Endothelial cell of umbilical vein (primary cell): ENCODE data around the gene NR2E1.

ENCODE experiments used
- EZH2 ChIP-seq: IDR thresholded peaks from 2 replicates; pipeline ENCODE4 v1.6.1; 2012; ENCODE audit warnings: borderline replicate concordance, low read depth, mild to moderate bottlenecking, moderate library complexity, low read length, inconsistent platforms; ENCODE audit not compliant: severe bottlenecking
- JUN ChIP-seq: IDR thresholded peaks from 2 replicates; pipeline ENCODE4 v1.6.1; 2011; ENCODE audit warnings: borderline replicate concordance, low read depth; ENCODE audit not compliant: insufficient read length, insufficient read depth
- POLR2A ChIP-seq: IDR thresholded peaks from 2 replicates; pipeline ENCODE4 v1.6.1; 2012; ENCODE audit warnings: low read depth, mild to moderate bottlenecking, control low read depth, low read length
- POLR2AphosphoS5 ChIP-seq: IDR thresholded peaks from 2 replicates; pipeline ENCODE4 v1.6.1; 2012; ENCODE audit warnings: low read depth, mild to moderate bottlenecking, control low read depth, low read length, moderate library complexity; ENCODE audit not compliant: insufficient read depth
- TF ChIP-seq, protein P1 (sequence below), 2 donors: IDR thresholded peaks; 1 replicate in 1 of 2; 2 replicates in 1 of 2; pipeline ENCODE4 v1.5.1; 2011; ENCODE audit warnings: low read length in 2 of 2, mild to moderate bottlenecking in 2 of 2, moderate library complexity in 2 of 2, control low read depth in 1 of 2, inconsistent platforms in 1 of 2, low read depth in 1 of 2; ENCODE audit not compliant: insufficient read depth in 1 of 2; ENCODE audit errors: extremely low read depth in 1 of 2
- TF ChIP-seq, protein P2 (sequence below): IDR thresholded peaks from 2 replicates; pipeline ENCODE4 v1.6.1; 2011; ENCODE audit not compliant: insufficient read depth, insufficient read length

DNA sequence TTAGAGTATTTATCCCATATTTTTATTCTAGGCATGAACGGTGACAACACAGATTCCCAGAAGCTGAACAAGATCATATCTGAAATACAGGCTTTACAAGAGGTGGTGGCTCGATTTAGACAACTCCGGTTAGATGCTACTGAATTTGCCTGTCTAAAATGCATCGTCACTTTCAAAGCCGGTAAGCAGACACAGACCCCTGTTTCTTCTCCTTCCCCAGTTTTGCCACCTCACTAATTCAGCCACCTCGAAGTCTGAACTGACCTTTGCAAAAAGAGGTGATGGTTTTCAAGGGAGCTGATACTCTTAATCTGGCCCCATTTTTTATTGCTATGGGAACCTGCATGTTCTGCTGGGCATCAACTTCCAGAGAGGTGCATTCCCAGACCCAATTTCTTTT, 15.0 kb downstream of the NR2E1 start:
- TF ChIP-seq, protein P1, sequence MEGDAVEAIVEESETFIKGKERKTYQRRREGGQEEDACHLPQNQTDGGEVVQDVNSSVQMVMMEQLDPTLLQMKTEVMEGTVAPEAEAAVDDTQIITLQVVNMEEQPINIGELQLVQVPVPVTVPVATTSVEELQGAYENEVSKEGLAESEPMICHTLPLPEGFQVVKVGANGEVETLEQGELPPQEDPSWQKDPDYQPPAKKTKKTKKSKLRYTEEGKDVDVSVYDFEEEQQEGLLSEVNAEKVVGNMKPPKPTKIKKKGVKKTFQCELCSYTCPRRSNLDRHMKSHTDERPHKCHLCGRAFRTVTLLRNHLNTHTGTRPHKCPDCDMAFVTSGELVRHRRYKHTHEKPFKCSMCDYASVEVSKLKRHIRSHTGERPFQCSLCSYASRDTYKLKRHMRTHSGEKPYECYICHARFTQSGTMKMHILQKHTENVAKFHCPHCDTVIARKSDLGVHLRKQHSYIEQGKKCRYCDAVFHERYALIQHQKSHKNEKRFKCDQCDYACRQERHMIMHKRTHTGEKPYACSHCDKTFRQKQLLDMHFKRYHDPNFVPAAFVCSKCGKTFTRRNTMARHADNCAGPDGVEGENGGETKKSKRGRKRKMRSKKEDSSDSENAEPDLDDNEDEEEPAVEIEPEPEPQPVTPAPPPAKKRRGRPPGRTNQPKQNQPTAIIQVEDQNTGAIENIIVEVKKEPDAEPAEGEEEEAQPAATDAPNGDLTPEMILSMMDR (IDR thresholded peaks at IDR 0.05; ENCODE audit: extremely low read depth in 1 of 2, insufficient read depth in 1 of 2, low read depth in 1 of 2, low read length in 2 of 2), result no peak
- TF ChIP-seq, protein P2, sequence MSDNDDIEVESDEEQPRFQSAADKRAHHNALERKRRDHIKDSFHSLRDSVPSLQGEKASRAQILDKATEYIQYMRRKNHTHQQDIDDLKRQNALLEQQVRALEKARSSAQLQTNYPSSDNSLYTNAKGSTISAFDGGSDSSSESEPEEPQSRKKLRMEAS, result no peak
- TF ChIP-seq EZH2, result no peak
- TF ChIP-seq POLR2A, result no peak
- no peak for TF ChIP-seq JUN
- TF ChIP-seq POLR2AphosphoS5, result no peak
